ENCODE measurements around the gene TSPAN18.
"Not testable (repeated sequence)": the region's sequence is repeated elsewhere in the genome, so short reads cannot be mapped to it uniquely, and the experiment has no call there.

TSPAN18 gene

DNA sequence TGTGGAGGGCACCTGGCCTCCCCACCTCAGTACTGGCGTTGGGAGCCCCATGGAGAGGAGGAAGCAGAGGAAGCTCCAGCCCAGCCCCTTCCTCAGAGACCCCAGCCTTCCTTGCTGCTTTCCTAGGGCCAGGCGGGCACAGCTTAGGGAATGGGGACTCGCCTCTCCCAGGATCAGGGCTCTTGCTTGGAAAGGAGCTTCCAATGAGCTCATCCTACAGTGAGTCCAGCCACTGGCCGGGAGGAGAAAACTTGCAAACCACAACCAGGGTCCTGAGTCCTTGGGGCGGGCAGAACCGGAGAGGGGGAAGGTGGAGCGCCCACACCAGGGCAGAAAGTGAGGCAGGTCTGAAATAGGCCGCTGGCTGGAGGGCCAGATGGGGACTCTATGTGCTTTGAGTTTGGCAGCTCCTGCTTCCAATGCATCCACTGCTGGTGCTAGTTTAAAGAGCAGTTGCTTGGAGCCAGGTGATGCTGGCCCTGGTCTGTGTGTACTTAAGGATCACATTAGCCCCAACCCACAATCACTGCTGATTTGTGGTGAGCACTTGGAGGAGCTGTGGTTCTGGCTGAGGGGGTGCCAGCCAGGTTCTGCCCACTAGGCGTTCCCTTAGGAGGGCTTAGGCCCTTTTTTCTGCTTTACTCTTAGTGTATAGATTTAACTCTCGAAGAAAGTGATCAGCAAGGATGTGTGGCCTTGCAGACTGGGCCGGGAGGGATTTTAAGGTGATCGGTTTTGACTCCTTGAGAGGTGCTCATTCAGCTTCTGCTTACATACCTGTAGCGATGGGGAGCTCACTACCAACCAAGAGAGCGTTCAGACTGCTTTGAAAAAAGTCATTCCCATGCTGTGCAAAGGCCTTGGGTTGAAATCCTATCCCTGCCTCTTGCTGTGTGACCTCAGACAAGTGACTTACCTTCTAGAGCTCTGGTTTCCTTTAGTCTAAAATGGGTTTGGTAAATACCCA is 142.0 kb downstream of the TSPAN18 start:
- no peak for DNase-seq (ENCODE audit: low read depth)

DNA sequence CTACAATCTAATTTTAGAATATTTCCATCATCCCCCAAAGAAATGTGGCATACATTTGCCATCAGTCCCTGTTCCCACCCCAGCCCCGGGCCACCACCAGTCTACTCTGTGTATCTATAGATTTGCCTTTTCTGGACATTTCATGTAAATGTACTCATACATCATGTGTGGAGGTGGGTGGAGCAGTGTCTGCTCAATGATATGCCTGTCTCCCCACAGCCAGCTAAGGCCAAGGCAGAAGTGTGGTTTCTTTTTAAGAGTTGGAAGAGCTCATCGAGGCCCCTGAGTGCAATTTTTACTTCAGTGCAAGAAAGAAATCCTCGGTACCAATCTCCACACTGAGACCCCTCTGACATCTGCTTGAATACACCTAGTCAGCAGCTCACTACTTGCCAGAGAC is 143.4 kb downstream of the TSPAN18 start:
- DNase-seq (ENCODE audit: low read depth), result no peak

DNA sequence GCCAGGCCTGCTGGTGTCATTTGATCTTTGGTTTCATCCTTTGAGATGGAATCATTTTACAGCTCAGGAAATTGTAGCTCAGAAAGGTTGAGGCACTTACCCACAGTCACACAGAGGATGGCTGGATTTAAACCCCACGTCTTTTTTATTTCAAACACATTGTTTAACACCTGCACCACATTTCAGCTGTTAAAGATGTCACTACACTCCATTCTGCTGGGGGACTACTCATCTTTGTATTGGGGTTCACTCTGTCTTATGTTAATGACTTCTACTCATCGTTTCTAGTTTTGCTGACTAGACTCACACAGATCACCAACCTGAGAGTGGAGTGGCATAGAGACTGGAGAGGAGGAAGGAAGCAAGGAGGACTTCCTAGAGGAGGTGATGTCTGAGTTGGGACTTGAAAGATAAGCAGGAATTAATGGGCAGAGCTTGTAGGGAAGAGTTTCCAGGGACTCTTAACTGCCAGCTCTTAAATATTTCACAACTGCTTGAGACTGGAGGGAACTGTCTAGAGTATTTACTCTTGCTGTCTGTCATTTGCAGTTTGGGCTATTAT is 143.9 kb downstream of the TSPAN18 start:
- DNase-seq (ENCODE audit: low read depth), result no peak

DNA sequence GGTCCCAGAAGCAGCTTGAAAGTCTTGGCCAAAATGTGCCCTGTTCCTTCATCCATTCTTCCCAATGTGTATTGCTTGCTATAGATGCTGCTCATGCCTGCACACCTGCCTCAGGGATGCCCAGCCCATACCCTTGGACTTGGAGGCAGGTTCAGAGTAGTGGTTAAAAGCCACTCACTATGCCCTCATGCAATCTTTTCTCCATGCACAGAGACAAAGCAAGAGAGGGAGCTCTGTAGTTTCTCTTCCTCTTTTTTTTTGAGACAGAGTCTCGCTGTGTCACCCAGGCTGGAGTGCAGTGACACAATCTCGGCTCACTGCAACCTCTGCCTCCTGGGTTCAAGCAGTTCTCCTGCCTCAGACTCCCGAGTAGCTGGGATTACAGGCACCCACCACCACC is 144.9 kb downstream of the TSPAN18 start:
- not testable (repeated sequence) for DNase-seq (ENCODE audit: low read depth)

DNA sequence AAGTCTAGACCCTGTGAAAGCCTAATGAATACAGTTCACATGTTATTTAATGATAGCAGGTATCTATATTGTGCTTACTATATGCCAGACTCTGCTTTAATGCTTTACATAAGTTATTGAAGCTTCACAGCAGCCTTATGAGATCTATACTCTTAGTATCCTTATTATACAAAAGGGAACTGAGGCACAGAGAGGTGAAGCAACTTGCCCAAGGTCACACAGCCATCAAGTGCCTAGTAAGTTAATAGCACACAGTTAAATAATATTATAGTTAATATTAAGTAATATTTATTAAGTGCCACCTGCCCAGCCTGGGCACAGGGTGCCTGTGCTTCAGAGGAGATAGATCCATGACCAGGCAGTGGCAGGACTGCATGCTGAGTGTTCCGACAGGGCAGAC is 145.8 kb downstream of the TSPAN18 start:
- no peak for DNase-seq (ENCODE audit: low read depth)

DNA sequence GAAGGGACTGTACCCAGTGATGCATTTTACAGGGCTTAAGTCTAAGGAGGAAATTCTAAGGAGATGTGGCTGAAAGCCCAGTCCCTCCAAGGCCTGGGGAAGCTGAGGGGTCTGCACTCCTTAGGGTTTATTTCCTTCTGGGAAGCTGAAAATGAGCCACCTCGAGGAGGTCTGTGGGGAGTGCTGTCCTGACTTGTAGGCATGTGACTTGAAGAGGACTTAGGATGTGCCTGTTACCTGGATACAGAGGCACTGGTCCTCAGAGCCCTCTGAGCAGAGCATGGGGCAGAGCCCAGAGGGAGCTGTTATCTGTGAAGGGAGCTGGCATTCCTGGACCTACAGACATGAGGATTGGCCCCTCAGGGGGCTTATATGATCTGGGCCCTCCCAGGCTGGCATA is 146.8 kb downstream of the TSPAN18 start:
- DNase-seq (ENCODE audit: low read depth), result no peak

DNA sequence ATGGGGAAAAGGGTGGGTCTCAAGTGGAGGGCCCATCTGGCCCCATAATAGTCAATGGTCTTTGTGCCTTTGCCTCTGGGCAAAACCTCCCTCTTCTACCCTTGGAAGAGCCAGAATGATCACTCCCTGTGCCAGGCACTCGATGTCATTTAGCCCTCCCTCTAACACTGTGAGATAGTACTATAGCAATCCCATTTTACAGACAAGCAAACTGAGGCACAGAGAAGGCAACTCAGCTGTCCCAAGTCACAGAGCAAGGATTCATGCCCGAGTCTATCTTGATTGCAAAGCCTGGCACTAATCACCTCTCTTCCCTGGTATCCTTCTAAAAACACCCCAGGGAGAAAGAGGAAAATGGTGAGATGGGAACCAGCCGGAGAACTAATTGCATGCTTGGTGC is 147.5 kb downstream of the TSPAN18 start:
- DNase-seq (ENCODE audit: low read depth), result no peak

DNA sequence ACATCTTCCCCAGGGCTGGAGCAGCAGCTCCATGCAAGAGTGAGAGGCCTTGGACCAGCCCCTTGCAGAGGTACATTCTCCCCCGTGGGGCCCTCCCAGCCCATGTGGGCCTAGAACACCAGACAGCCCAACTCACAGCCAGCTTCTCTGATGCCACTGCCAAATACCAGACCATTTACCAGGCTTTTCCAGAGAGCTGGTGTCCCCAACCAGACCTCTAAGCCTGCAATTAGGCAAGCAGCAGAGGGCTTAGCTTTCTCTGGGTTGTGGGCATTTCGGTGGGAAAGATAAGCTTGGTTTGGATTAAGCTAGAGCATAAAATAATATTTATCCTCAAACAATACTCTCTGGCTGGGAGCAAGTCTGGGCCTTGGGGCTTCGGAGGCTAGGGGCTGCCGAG is 148.3 kb downstream of the TSPAN18 start:
- DNase-seq (ENCODE audit: low read depth), result no peak

DNA sequence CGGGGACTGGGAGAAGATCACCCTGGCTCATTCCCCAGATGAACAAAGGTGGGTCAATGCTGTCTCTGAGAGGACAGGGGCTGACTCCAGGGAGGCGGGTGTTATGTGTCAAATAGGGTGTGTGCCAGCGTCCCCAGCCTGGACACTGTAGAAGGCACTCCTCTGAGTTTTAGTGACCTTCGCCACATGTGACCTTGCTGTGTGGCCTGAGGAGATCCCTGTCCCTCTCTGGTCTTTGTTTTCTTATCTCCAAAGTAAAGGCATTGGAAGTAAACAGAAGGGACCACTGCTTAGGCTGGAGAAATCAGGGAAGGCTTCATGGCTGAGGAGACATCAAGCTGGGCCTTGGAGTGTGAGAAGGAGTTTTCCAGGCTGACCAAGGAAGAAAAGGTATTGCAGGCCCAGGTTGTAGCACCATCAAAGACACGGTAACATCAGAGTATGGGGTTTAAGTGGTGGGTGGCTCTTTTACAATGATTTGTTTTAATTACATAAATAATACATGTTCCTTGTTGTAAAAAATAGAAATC is 149.5 kb downstream of the TSPAN18 start:
- DNase-seq (ENCODE audit: low read depth), result no peak

DNA sequence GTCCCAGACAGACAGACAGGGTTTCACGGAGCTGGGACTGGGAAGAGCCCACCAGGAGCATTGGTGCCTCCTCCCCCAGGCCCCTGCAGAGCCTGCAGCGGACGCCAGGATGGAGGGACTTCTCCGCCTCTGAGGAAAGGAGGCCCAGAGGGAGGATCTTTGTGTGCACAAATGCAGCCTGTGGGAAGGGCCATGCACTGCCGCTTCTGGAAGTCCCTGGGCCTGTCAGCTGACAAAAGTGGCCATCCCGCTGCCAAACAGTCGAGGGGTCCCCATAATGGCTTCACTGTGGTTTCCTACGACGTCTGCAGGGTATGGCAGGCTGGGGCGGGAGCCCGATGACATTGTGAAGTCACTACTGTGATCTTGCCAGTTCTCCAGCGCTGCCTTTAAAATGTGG is 150.1 kb downstream of the TSPAN18 start:
- DNase-seq (ENCODE audit: low read depth), result no peak

DNA sequence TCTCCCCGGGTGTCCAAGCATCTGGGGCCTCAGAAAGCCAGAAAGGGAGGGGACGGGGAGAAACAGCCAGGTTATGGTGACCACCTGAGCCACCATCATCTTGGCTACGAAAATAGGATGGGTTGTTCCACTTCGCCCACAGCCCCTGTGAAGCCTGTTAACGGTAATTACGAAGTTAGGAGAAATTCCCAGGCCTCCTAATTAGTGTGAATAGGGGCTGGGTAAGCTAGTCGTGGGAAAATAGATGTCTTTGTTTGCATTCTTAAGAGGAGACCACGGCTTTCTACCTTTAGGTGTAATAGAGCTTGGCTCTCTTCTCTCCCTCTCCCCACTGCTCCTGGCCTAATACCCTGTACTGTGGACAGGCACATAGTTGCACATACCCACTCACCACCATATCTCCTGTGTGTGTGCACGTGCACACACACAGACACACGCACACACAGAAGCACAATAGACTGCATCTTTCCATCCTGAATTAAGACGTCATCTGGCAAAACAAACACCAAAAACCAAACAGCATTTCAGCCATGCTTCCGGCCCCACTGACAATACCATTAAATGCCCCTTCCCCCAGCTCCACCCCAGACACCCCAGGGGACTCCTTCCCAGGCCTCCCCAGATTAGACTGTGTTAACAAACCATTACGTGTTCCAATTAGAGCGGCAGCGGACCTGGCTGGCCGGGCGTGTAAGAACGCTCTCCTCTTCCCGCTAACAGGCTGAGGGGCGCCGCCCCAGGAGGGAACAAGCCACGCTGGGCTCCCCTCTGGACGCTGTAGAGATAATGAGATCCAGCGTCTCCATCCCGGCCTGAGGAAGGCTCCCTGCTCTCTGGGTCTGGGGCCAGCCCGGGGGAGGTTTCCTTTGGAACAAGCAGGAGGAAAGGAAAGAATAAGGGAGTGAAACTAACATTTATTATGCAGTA is 151.1 kb downstream of the TSPAN18 start:
- DNase-seq (ENCODE audit: low read depth), result no peak

DNA sequence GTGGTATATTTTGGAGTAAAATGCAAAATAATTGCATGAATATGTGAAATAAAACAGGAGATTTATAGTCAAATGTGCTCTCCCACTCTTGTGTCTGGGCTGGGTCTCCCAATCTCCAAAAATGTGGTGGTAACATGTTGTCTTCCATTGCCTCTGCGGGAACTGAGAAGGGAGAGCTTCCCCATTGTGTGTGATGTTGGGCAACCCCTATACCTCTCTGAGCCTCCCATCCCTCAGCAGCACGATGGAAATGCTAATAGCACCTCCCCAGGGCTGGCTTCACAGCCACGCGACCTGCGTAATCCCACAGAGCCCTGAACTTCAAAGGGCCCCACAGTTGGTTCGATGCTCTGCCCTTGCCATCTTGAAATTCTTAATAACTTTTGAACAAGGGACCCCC is 151.9 kb downstream of the TSPAN18 start:
- DNase-seq (ENCODE audit: low read depth), result no peak

DNA sequence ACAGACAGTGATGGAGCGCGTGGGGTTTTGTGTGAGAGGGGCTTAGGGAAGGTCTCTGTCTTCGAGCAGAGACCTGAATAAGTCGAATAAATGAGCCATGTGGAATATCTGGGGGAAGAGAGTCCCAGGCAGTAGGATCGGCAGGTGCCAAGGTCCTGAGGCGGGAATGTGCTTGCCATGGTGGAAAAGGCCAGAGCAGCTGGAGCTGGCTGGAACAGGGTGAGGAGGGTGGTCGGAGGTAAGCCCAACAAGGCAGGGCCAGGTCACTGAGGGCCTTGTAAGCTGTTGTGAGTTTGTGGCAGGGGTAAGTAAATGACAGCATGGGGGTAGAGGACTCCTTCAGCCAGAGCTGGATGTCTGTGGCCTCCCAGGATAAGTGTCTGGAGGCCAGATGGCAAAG is 152.7 kb downstream of the TSPAN18 start:
- no peak for DNase-seq (ENCODE audit: low read depth)

DNA sequence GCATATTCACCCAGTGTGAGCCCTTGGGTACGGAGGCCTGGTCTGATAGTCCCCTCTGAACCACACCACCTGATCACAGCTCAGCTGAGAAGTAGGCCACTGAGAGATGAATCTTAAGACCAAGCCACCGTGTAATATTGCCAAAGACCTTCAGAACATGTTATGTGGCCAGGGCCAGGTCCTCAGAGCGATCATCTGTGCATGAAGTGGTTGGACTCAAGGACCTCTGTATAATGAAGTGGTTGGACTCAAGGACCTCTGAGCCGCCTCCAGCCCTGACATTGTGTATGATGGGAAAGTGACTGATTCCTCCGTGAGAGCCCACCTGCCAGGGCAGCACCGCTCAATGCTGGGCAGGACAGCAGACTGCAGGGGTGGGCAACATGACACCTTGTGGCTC is 153.7 kb downstream of the TSPAN18 start:
- DNase-seq (ENCODE audit: low read depth), result no peak

DNA sequence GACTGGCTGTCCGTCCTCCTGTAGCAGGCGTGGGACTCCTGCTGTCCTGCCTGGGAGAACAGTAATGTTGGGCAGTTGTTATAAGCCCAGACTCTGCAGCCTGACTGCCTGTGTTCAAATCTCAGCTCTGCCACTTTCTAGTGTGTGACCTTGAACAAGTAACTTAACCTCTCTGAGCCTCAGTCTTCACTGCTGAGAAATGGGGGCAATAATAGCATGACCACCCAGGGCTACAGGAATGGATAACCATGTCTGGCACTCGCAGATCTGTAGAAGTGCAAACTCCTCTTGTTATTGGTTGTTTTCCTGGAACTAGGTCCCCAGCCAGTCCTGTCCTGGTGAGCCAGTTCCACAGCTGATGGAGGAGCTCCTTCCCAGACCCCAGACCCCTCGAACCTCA is 154.2 kb downstream of the TSPAN18 start:
- no peak for DNase-seq (ENCODE audit: low read depth)

DNA sequence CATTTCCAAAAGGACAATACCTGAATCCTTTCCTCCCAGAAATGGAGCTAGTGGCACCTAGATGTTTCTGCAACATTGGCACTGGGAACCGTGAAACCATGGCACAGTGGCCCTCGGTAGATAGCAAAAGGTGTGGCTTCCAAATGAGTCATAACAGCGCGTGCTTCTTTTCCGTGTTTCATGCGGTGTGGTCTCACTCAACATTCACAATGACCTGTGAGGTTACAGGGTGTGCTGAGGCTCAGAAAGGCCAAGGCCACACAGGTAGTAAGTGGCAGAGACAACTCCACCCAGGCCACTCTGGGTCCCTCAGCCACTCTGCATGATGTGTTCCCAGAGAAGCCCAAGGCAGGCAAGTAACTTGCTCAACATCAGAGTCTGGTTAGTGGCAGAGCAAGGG is 156.5 kb downstream of the TSPAN18 start:
- DNase-seq (ENCODE audit: low read depth), result no peak

DNA sequence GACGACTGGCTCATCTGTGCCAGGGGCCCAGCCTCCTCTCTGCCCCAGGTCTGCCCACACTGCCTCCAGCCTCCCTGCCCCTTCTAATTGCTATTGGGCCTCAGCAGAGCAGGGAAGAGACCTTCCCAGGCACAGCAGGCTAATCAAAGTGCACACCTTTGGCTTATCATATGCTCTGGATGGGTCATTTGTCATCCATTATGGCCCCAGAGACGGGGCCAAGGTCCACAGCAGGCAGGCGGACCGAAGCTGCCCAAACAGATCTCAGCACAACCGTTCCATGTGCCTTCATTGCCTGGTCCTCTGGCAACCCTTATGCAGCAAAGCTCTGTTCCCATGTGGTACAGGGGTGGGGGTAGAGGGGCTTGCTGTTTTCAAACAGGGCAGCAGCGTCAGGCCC is 157.3 kb downstream of the TSPAN18 start:
- DNase-seq (ENCODE audit: low read depth), result no peak

DNA sequence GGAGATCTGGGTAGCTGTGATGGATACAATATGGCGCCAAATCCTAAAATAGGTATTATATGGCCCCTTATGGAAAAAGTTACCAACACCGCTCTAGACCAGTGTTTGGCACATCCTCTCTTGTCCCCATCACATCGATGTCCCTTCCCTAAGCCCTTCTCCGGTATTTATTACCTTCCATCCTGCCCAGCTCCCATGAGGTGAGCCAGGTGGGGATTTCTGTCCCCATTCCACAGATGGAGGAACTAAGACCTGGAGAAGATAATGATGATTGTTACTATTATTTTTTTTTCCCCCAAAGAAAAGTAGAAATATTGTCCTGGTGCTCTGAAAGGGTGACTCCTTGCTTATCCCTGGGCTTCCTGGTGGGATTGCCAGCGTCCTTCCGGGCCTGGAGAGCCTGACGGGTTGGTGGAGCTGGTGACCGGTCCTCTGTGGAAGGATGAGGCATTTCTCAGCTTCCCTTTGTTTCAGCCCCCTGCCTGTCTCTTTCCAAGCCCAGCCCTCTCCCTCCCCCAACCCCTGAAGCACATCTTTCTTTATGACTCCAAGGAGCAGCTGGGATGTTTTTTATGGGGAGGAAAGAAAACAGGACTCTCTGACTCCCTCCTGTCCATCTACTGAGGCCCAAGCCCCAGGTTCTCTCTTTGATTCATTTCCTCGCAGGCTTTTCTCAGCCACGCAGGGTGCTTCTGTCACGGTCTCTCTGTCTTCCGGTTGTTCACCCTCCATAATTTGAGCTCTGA is 158.5 kb downstream of the TSPAN18 start:
- no peak for DNase-seq (ENCODE audit: low read depth)

DNA sequence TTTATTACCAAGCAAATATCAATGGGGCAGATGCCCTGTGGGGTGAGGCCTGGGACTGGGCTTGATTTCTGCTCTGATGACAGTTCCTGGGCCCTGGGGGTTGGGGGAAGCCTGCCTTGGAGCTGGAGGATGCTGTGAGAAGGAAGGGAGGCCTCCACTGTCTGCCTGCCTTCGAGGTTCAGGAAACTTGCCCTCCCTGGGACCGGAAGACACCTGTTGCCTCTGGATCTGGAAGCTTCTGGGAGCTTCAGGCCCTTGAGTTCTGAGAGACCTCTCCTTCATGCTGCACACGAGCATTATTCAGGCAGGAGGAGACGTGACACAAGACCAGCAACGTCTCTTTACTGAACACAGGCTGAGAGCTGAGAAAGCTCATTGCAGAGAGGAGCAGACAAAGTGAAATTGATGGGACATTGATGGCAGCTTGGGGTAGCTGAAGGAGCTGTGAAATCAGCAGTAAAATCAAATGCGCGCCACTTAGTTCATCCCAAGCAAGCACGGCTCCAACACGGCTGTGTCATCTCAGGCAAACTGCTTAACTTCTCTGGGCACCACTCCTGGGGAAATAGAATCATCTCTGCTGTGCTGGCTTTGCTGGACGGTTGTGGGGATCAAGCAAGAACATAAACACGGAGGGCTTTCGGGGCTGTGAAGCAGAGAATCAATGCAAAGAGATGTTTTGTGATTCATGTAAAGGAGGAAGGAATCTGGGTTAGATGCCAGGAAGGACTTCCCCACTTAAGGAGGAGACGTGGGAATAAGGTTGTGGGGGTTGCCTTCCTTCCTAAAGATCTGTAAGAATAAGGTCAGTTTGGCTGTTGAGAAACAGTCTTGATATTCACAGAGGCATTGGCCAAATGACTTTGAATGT is 159.4 kb downstream of the TSPAN18 start:
- DNase-seq (ENCODE audit: low read depth), result no peak

DNA sequence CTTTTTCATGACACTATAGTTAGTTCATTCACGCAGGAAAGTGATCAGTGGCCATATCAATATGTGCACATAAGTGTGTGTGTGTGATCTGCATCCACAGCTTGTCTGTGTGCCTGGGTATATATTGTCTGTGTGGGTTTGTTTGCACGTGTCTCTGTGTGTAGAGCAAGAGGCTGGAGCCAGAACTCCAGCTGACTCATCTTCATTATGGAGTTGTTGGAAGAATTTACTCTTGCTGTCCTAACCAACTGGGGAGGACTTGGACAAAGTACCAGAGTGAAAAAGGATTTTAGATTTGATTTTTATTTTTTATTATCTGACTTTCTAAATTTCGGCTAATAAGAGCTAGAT is 160.0 kb downstream of the TSPAN18 start:
- DNase-seq (ENCODE audit: low read depth), result no peak

DNA sequence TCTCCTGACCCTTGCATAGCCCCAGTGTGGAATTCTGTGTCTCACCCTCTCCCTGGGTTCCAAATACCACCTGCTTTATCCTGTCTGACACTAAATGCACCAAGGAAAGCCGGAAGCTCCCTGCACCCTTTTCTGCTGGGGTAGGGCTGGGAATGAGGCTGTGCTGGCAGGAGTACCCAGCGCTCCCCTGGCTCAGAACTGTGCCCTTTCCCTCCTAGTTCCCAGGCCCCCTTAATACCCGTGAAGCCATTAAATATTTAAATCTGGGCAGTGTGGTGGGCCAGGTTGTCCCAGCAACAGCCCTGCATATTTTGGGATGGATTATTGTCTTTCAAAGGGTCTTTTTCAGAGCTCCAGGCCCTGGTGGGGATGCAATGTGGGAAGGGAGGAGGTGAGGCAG is 160.9 kb downstream of the TSPAN18 start:
- DNase-seq (ENCODE audit: low read depth), result no peak
